HG03457 (cell line): ENCODE results near the gene RYR3.

Experiments used
- ATAC-seq: cut with Tn5 transposase; IDR thresholded peaks from one replicate; pipeline ENCODE4 v1.9.1; 2021; ENCODE audit warnings: moderate number of reproducible peaks; ENCODE audit not compliant: unreplicated experiment

Gene RYR3

DNA sequence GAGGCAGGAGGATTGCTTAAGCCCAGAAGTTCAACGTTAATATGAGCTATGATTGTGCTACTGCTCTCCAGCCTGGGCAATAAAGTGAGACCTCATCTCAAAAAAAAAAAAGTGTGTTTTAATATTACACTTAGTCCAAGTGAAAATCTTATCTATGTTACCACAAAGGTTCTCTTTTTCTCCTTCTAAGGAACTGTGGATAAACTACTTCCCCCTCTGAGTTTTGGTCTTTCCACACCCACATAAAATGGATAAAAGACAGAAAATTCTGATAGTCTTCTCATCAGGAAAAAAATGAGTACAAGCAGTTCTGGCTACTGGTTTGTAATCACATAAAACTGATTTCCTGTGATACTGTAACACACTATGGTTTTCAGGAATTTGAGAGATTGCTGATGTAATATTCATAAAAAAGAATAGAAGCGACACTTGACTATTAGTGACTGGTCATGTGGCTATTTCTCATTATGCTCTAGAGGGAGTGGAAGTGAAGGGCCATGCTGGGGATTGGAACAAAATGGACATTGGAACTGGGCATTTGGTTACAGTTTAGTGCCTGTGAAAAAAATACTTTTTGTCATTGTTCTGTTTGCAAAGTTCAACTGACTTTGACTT lies 68.2 kb downstream of the RYR3 start:
- no peak for ATAC-seq

DNA sequence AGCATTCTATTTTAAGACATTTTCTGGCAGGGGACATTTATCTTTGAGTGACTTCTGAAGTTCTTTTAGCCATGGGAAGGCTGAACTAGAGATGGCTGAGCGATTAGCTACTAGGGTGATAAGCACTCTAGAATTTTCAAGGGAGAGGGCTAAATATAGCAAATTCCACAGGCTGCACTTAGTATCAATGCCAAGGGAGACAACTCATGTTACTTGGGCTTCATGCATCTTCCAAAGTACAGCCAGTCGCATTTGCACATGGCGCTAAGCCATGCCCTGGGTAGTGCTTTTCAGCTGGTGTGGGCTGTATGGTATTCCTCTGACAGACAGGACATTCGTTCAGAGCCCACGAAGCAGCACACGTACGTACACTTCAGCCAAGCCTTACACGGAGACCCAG lies 69.6 kb downstream of the RYR3 start:
- no peak for ATAC-seq

DNA sequence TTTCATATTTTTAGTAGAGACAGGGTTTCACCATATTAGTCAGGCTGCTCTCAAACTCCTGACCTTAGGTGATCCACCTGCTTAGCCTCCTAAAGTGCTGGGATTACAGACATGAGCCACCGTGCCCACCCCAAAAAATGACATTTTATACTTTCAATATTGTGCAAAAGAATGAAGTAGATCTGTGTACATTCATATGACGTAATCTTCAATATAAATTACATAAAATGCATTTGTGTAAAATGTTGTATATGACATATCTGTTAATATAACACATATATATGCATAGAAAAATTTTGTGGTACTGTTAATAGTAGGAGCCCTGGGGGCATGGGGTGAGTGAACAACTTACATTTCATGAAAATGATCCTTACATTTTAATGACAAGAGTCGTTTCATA lies 71.7 kb downstream of the RYR3 start:
- ATAC-seq = no peak

DNA sequence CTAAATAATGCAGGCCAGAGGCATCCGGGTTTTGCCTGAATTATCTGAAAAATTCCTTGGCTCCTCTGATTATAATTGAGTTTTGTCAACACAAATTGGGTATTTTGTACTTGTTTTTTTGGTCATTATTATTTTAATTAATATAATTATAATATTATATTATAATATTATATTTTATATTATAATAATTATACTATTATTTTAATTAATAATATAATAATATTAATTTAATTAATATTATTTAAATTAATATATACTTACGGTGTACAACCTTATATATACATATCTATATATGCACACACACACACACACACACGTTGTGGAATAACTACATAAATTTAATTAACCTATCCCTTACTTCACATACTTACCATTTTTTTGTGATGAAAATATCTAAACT lies 73.5 kb downstream of the RYR3 start:
- ATAC-seq = no peak

DNA sequence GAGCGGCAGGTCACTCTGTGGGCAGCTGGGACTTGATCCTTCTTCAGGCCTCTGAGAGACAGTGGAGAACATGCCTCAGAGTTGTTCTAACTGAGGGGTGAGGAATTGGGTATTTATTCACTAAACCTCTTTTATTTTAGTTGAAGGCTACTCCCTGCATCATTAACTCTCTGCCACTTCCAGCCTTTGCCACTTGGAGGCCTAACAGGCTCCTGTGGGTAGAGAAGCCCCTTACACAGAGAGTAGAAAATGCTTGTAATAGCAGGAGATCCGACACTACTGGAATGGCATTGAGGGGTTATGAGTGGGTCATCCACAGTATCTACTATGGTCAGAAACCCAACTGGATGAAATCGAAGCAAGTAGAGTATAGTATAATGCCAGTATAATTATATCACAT lies 81.7 kb downstream of the RYR3 start:
- ATAC-seq = no peak

DNA sequence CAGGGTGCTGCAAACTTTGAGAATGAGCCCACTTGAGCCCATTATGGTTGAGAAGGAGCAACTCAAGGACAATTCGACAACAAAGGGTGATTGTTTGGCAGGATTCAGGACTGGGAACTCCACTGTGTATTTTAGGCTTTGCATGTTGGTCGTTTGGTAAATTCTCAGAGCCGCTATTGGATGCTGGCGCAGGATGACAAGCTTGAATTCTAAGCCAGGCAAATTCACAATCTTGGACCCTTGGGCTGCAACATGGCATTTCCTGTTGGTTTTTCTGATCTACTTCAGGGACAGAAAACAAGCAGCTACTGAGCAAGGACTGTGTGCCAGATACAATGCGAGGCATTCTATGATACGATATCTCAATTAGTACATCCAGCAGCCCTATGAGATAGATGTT lies 82.8 kb downstream of the RYR3 start:
- no peak for ATAC-seq

DNA sequence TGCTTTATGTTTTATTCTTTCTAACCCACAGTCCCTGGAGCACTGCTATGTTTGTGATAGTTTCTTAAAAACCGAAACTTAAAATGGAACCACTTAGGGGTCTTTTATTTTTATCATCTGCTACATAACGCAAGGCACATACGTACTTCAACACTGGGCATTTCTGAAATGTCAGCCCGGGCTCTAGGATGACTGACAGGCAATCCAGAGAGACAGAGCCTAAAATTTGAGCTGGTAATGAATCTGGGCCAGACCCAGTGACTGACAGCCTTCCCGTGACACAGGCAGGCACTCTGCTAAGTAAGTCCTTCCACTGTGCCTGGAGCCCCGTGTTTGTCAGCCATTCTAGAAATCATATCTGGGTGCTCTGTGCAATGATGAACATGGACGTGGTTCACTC lies 84.6 kb downstream of the RYR3 start:
- no peak for ATAC-seq

DNA sequence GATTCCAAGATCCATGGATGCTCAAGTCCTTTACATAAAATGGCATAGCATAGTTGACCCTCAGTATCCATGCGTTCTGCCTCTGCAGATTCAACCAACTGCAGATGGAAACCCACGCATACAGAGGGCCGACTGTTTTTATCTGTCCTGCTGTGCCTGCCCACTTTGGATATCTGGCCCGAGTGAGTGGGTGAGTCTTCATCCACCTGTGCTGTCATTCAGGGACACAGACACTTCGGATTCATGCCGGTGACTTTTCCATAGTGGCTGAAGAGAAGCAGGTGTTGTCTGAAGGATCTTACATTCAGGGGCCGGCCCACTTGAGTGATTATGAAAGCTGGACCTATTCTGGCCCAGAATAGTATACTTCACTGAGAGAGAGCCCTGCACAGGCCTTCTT lies 85.1 kb downstream of the RYR3 start:
- no peak for ATAC-seq

DNA sequence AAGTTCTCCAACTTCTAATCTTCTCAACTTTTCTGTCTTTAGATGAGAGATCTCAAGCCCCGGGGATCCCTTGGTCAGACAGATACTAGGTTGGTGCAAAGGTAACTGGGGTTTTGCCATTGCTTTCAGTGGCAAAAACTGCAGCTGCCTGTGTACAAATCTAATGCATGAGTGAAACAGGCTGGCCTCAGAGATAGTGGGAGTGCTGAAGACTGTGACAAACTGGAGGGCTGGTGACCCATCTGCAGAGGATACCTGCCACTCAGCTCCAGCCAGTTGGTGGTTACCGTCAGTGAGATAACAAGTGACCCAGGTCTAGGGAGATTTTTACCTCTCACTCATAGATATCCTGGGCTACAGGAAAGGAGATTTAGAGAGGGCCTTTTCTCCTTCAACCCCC lies 85.7 kb downstream of the RYR3 start:
- ATAC-seq = no peak

DNA sequence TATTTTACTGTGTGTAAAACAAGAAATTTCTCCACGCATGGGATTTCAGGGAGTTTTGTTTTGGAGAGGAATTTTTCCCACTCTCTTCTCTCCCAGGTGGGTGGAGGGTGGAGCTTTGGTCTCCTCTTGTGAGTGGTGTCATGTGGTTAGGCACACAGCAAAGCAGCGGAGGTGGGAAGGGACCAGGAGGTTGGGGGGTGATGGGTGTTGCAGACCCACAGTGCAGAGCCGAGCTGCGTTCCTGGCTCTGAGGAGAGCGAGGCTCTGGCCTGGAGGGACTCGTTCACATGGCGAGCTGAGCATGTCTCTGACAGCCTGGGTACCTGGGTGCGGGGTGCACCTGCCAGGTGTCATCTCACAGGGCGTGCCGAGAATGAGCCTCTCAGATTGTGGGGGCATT lies 87.8 kb downstream of the RYR3 start:
- ATAC-seq = no peak

DNA sequence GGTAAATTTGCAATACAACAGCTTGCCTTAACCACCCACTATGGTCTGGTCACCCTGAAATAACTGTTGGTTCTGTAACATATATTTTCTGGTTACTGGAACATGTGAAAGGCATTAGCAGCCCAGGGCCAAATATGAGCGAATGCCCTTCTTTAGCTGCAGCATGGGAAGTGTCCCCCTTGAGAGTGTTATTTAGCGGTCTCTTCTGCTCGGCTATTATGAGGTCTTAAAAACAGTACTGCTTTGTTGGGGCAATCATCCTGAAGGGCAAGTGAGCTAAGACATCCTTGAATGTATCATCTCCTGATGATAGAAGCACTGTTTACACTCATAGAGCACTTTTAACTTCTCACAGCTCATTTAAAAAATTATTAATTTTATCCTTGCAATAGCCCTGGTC lies 90.2 kb downstream of the RYR3 start:
- ATAC-seq = no peak

DNA sequence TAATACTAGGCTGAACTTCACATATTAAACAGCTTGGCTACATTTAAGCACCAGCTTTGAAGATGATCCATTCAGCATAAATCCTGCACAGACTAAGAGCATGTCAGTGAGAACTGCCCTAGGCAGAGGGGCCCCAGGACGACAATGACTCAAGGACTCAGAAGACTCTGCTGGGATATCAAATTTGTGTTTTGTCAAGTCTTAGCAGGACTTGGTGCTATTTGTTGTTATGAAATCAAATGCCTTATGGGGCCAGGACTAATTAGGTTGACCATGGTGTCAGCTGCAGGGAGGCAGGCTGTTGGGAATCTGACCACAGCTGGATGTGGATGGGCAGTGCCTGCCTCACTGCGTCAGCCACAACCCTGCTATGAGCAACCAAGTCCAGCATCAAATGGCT lies 91.8 kb downstream of the RYR3 start:
- ATAC-seq = no peak

DNA sequence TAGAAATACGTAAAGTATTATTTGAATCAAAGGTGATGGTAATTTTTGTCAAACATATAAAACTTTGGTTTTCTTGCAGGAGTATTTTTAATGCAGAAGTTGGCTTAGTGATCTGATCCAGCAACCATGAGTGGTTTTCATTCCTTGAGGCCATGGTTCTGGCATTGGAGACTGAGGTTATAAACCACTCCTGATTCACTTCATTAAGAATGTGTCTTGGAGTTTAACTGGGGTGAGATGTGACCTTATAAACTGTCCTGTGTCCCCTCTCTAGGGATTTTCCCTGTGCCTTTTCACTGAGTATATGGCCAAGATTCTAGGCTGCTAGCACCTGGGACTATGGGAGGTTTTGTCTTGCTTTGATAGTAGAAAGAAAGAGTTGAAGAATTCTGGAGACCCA lies 94.3 kb downstream of the RYR3 start:
- no peak for ATAC-seq

DNA sequence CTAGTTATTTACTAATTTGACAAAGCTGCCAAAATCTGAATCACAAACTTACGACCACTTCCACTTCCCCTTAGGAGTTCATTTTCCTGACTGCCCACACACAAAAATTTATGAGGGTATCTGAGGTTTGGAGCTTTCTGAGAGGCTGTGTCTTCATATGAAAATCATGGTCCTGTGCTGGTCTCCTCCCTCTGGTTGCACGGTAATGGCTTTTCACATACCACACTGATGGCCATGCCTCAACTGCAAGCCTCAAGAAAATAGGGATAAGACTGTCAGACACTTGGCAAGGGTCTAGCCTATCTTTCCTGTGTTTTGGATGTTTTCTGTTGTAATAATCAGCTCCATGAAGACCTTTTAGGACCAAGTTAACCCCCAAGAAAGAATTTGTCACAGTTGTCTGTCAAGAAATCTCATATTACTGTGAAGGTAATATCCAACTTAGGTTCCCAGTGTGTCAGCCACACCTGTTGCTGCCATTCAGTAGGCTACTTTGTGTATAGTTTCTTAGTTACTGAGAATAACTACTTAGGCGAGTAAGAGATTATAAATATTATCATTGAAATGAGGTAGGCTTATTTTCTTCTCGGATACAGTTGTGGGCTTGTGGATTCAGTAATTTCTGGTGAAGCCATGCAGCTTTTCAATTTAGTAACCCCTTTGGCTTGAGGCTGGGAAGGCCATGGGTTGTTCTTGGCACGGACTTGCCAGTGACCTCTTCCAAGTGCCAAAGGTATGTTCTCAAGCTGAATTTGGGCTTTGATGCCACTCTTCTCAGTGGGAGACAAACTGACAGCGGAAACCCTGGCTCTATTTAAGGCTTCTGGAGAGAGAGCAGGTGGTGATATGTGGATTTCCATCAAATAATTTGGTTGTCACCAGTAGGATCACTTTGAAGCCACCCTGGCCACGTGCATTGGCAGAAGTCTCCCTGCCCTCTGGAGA lies 101.1 kb downstream of the RYR3 start:
- ATAC-seq = no peak

DNA sequence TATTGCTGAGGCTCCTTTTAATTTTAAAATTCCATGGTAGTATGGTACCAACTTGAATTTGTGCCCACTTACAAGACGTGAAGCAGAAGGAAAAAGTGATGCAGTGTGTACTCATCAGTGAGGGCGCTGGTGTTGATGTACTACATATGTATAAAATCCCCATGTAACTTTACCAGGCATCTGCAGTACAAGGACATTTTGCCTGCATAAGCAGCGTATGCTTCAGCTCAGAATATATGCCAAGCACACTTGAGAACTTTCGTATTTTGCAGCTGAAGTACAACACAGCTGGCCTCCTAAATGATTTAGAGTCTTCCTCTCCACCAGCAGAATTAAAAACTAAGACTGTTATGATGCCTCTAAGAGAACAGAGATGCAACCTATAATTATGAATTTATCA lies 108.9 kb downstream of the RYR3 start:
- no peak for ATAC-seq

DNA sequence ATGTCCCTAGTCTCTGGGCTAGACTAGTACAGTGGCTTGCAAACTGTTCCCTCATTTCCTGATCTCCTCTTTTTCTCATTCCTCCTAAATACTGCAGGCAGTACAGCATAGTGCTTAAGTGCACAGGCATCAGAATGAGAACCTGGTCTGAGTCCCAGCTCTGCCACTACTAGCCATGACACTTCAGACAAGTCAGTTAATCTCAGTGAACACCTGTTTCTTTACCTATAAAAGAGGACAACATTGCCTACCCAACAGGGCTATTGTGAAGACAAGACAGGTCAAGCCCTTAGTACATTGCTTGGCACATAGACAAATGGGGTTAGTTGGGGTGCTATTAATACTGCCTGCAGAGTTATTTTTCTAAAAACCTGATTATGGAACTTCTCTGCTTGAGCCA lies 113.3 kb downstream of the RYR3 start:
- no peak for ATAC-seq

DNA sequence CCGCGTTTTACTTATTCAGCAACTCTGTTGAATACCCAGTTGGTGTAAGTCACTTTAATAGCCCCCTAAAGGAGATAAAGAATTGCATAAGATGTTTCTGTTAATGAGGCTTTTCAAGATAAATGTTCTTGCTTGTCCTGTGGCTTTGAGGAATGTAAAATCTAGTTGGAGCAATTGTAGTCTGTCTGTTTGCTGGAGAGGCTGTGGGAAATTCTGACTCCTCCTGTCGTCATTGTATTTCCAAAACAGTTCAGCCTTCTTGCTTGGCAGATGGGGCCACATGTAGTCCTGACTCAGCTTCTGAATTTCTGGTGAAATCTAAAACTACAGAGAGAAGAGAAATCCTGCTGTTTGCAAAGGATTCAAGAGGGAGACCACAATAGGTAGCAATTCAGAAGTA lies 114.4 kb downstream of the RYR3 start:
- no peak for ATAC-seq

DNA sequence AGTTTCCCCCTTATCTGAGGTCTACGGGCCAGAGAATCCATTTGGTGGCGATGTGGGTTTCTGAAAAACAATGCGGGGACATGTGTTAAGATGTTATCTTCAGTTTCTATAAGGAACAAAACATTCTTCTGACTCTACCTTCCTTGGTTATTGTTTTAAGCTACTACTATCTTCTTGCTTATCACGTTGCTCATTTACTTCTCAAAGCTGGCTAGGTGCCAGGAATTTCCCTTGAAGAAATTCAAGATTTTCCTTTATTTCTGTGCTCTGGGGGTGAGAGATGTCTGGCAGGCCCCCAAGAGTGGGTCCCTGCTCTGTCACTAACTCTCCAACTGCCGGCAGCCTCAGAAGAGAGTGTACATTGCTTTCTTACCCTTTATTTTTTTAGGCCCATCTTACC lies 119.8 kb downstream of the RYR3 start:
- no peak for ATAC-seq

DNA sequence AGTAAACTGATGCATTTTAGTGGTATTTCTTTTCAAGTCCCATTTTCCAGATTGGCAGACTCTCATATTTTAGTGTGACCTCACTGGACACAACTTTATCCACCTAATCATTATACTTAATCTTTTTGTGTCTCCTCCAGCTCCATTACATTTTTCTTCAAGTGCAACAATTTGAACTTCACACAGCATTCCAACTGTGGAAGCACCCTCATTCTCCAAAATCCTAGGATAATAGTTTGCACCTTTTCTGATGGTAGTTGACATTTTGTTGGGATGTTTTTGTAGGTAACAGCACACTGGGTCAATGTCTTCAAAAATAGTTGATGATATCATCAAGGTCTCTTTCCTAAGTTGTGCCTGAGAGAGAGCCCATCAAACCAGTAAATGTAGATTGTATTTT lies 123.1 kb downstream of the RYR3 start:
- no peak for ATAC-seq

DNA sequence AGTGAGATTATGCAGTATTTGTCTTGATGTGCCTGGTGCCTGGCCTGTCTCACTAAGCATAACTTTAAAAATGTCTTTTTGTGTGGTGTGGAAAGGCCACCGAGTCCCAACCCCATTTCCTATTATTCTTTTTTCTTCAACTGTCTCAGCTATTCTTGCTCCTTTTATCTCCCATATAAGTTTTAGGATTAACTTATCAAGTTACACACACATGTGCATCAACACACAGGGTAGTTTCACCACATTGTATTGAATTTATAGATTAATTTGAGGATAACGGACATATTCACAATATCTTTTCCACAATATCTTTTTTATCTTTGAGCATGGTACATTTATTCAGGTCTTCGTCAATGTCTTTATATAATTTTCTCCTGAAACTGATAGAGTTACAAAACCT lies 127.6 kb downstream of the RYR3 start:
- no peak for ATAC-seq

DNA sequence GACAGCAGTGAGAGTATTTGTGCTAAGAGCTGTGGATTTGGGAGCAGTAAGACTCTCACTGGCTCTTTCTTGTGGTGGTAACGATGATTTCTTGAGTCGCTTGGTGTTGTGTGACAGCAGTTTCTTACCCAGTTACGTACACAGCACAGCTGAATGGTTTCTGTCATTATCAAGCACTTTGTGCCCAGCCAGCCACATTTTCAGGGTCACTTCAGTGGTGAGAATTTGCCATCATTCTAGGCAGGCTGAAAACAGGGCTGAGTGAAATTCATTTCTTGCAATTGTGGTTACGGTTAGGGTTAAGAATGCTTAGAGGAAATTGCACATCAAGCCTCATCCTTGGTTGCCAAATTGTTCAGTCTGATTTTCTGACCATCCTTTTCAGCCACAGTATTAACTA lies 130.1 kb downstream of the RYR3 start:
- ATAC-seq = no peak

DNA sequence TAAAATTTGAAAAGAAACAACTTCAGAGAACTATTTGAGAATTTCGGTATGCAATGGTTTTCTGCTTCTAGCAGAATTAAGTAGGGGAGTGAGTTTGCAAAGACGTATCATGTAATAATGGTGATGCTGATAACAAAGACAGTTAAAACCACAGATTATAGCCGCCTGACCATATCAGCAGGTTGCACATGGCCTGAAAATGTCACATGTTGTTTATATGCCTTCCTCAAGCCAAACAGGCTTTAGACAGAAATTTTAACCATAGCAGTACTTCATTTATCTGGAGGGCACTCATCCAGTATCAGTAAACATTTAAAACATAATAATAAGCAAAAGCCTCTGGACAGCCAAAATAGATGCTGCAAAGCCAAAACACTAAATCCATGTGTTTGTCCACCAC lies 131.7 kb downstream of the RYR3 start:
- no peak for ATAC-seq

DNA sequence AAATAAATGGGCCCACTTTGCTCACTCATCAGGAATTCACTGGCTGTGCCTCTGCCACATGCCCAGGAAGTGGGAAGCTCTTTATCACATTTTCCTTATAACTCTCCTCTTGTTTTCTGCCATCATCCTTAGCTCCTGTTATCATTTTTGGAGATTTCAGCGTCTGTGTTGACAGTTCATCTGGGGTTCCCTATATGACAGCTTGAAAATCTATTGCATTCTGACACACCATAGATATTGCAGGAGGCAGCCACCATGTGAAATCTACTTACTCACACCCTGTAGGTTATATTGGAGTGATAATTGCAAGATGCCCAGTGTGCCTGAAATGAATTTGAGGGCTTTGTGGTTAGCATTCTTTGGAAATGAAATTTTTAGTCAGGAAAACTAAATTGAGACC lies 132.9 kb downstream of the RYR3 start:
- ATAC-seq = no peak
